Spleen (tissue), 7 donors: ENCODE data around the gene SLC10A2.

Experiments
- CTCF ChIP-seq, 11 experiments: fragments of 200-600 bp in 7 of 11; fragments of 450-650 bp in 4 of 11; sonication (generic) in 4 of 11; IDR thresholded peaks in 8 of 11; conservative IDR thresholded peaks in 3 of 11; 1 replicate in 7 of 11; 2 replicates in 4 of 11; pipeline versions ENCODE4 v1.4.0 to v1.8.0; 2016 to 2021; ENCODE audit warnings: antibody characterized with exemption in 11 of 11, inconsistent platforms in 4 of 11, mild to moderate bottlenecking in 1 of 11
- POLR2A ChIP-seq, 3 donors: fragments of 450-650 bp; IDR thresholded peaks; one replicate each; pipeline ENCODE4 v1.5.1; 2017; ENCODE audit warnings: antibody characterized with exemption in 3 of 3, mild to moderate bottlenecking in 1 of 3
- POLR2AphosphoS5 ChIP-seq, 3 donors: sonication (generic); formaldehyde crosslinking; IDR thresholded peaks; one replicate each; pipeline ENCODE4 v1.5.1; 2017; ENCODE audit warnings: antibody characterized with exemption in 3 of 3
- donor health status: DM: no; HTN: no; CAD: no; lungs with moderate emphysema.
- donor health status: DM: no; HTN: no; CAD: no.
- donor health status: DM: no; HTN: no; CAD: no.

- TF ChIP-seq CTCF (IDR thresholded peaks at IDR 0.05 in 8 of 11, conservative IDR thresholded peaks at IDR 0.05 in 3 of 11): no peak
- no peak for TF ChIP-seq POLR2A (IDR thresholded peaks at IDR 0.05)
- no peak for TF ChIP-seq POLR2AphosphoS5 (IDR thresholded peaks at IDR 0.05)
Measured at GRCh38 chr13:103101901-103102300, 35.7 kb upstream of the SLC10A2 start.
